ENCODE measurements around the gene CENPS. TPM values are rescaled to one million over a fixed set of nuclear protein-coding genes. Genes with fewer than 3 reads are reported as not detected.
A peak's percentile ranks its signal among the peaks of the same experiment; 100 is the strongest.

Gene CENPS
- total RNA-seq, 1 donor from 2014 or later = 2.6 TPM

- no peaks in the 10 kb centered on the region for H3K9me3 ChIP-seq (ENCODE audit: control insufficient read depth in 3 of 3, low read length in 3 of 3)
- H3K36me3 ChIP-seq (ENCODE audit: control insufficient read depth in 3 of 3, insufficient read depth in 3 of 3, low read length in 3 of 3) = no peaks in the 10 kb centered on the region
- H3K9ac ChIP-seq (ENCODE audit: low read depth in 1 of 3, low read length in 3 of 3) = no peak overlapping the region
- H3K27me3 ChIP-seq (ENCODE audit: control insufficient read depth in 3 of 3, insufficient read depth in 3 of 3, low read length in 3 of 3) = no peaks in the 10 kb centered on the region
- no peak overlapping the region for H3K27ac ChIP-seq (ENCODE audit: low read depth, low read length)
- peaks cover 14 to 16% (median 16%) of the 10 kb centered on the region in 3 donors for H3K4me1 ChIP-seq (ENCODE audit: control insufficient read depth in 3 of 3, insufficient read depth in 3 of 3, low read length in 3 of 3)
- H3K4me3 ChIP-seq (ENCODE audit: low read length in 3 of 3) = no peak overlapping the region
These were observed 33.4 kb upstream of the CENPS start for GRCh38 chr1:10396870-10397269.

DNA sequence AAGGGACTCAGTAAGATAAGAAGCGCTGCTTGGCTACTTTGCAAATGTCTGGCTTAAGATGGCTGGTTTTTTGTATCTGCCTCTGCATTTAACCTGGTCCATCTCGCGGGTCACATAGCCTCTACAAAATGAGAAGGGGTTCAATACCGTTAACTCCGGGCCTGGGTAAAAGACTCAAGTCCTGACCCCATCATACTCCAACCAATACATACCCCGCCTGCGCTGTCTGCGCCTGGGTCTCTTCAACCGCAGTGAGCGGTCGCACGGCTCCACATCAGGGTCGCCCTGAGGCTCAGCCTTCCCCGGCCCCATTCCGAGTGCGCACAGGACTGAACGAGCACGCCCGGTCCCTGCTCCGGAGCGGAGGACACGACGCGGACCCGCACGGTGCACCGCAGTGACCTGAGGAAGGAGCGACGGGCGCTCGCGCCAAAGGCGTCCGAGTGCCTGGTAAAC, 31.9 kb upstream of the CENPS start:
- Histone ChIP-seq H3K4me1 (ENCODE audit: control insufficient read depth in 3 of 3, insufficient read depth in 3 of 3, low read length in 3 of 3) (peaks cover 14 to 16% (median 16%) of the 10 kb centered on the region in 3 donors), H3K27me3 (ENCODE audit: control insufficient read depth in 3 of 3, insufficient read depth in 3 of 3, low read length in 3 of 3) (no peaks in the 10 kb centered on the region), H3K36me3 (ENCODE audit: control insufficient read depth in 3 of 3, insufficient read depth in 3 of 3, low read length in 3 of 3) (peaks cover 0 to 9% (median 3%) of the 10 kb centered on the region in 3 donors), H3K9me3 (ENCODE audit: control insufficient read depth in 3 of 3, low read length in 3 of 3) (no peaks in the 10 kb centered on the region), H3K9ac (ENCODE audit: low read depth in 1 of 3, low read length in 3 of 3) (peak overlapping the region; percentile 50 to 85 (median 75)), H3K4me3 (ENCODE audit: low read length in 3 of 3) (peak overlapping the region; percentile 82 to 99 (median 98)), H3K27ac (ENCODE audit: low read depth, low read length) (no peak overlapping the region)

DNA sequence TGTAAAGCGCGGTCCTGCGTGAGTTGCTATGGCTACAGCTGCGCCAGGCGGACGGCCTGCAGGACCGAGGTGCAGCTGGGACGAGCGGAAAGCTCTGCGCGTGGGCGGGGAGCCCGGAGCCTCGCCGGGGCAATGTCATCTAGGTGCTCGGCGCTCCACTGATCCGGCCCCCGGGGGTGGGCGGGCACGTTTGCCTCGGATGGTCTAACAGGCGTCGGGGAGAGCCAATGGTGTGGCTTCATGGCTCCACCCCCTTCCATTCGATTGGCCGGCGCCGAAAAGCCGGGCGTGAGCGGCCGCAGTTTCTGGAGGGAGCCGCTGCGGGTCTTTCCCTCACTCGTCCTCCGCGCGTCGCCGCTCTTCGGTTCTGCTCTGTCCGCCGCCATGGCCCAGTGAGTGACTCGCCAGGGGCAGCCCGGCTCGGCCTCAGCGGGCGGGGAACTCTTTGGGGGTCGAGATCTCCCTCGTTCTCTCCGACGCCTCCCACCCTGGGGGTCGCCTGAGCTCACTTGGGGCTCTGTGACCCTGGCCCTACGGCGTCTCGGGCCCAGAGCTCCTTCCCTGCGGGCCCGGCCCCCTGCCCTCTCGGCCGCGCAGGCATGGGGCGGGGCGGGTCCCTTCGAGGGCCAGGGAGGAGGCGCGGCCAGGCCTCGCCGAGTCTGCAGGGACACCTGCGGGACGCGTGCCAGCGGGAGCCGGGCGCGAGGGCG, 31.3 kb upstream of the CENPS start, which contains the start of gene PGD:
TSS of gene PGD (plus strand) at position 331 of the 710 bp plus-strand sequence. CDS start at position 385, 54 bp downstream.
- H3K27ac ChIP-seq (ENCODE audit: low read depth, low read length) = peak within 1 kb of the TSS; percentile 81
- no peaks in the 10 kb centered on the region for H3K27me3 ChIP-seq (ENCODE audit: control insufficient read depth in 3 of 3, insufficient read depth in 3 of 3, low read length in 3 of 3)
- H3K9ac ChIP-seq (ENCODE audit: low read depth in 1 of 3, low read length in 3 of 3) = peak within 1 kb of the TSS; percentile 81 to 91 (median 81)
- H3K4me1 ChIP-seq (ENCODE audit: control insufficient read depth in 3 of 3, insufficient read depth in 3 of 3, low read length in 3 of 3) = peaks cover 14 to 16% (median 16%) of the 10 kb centered on the region in 3 donors
- H3K9me3 ChIP-seq (ENCODE audit: control insufficient read depth in 3 of 3, low read length in 3 of 3) = no peaks in the 10 kb centered on the region
- peak within 1 kb of the TSS; percentile 85 to 99 (median 98) for H3K4me3 ChIP-seq (ENCODE audit: low read length in 3 of 3)
- H3K36me3 ChIP-seq (ENCODE audit: control insufficient read depth in 3 of 3, insufficient read depth in 3 of 3, low read length in 3 of 3) = peaks cover 5 to 14% (median 7%) of the 10 kb centered on the region in 3 donors

DNA sequence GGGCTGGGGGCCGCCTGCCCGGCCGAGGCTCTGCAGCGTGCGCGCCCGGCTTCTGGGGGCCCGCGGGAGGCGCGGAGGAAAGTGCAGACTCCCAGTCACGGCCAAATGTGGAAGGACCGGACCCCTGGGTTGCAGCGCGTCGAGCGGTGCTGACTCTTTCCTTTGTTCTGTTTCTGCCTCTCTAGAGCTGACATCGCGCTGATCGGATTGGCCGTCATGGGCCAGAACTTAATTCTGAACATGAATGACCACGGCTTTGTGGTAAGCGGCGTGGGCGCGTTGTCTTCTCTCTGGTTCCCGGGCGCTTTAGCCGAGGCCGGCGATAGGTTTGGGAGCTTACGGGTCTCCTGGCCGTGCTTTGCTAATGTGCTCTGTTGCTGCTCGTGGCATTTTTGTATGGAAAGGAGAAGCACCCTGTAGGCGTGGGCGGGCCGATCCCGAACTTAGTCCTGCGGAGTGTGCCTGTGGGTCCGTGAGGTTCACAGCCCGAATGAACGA, 30.7 kb upstream of the CENPS start:
- H3K27me3 ChIP-seq (ENCODE audit: control insufficient read depth in 3 of 3, insufficient read depth in 3 of 3, low read length in 3 of 3) = no peaks in the 10 kb centered on the region
- H3K4me3 ChIP-seq (ENCODE audit: low read length in 3 of 3) = peak overlapping the region; percentile 85 to 99 (median 98)
- peak overlapping the region; percentile 81 to 91 (median 81) for H3K9ac ChIP-seq (ENCODE audit: low read depth in 1 of 3, low read length in 3 of 3)
- H3K27ac ChIP-seq (ENCODE audit: low read depth, low read length) = peak overlapping the region; percentile 81
- peaks cover 14 to 16% (median 16%) of the 10 kb centered on the region in 3 donors for H3K4me1 ChIP-seq (ENCODE audit: control insufficient read depth in 3 of 3, insufficient read depth in 3 of 3, low read length in 3 of 3)
- peaks cover 11 to 20% (median 13%) of the 10 kb centered on the region in 3 donors for H3K36me3 ChIP-seq (ENCODE audit: control insufficient read depth in 3 of 3, insufficient read depth in 3 of 3, low read length in 3 of 3)
- no peaks in the 10 kb centered on the region for H3K9me3 ChIP-seq (ENCODE audit: control insufficient read depth in 3 of 3, low read length in 3 of 3)

DNA sequence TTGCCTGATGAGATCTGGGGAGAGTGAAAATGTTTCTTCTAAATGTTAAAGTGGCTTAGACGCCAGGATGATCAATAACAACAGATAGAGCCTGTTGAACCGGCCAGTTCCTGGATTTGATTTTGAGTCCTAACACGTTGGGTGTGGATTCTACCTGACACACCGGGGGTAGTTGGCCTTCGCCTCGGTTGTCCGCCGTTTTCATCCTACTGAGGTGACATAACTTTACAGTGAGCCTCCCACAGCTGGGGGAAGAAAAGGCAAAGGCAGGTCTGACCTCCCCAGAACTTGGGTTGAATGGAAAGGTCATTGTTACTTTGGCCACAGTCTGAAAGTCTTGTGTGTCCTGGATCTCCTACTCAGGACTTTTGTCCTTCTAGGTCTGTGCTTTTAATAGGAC, 30.2 kb upstream of the CENPS start:
- peaks cover 14 to 16% (median 16%) of the 10 kb centered on the region in 3 donors for H3K4me1 ChIP-seq (ENCODE audit: control insufficient read depth in 3 of 3, insufficient read depth in 3 of 3, low read length in 3 of 3)
- no peaks in the 10 kb centered on the region for H3K9me3 ChIP-seq (ENCODE audit: control insufficient read depth in 3 of 3, low read length in 3 of 3)
- H3K27ac ChIP-seq (ENCODE audit: low read depth, low read length) = no peak overlapping the region
- no peaks in the 10 kb centered on the region for H3K27me3 ChIP-seq (ENCODE audit: control insufficient read depth in 3 of 3, insufficient read depth in 3 of 3, low read length in 3 of 3)
- H3K36me3 ChIP-seq (ENCODE audit: control insufficient read depth in 3 of 3, insufficient read depth in 3 of 3, low read length in 3 of 3) = peaks cover 14 to 24% (median 18%) of the 10 kb centered on the region in 3 donors
- H3K4me3 ChIP-seq (ENCODE audit: low read length in 3 of 3) = peak overlapping the region; percentile 85 to 99 (median 98)
- H3K9ac ChIP-seq (ENCODE audit: low read depth in 1 of 3, low read length in 3 of 3) = peak overlapping the region; percentile 81 to 91 (median 81)

DNA sequence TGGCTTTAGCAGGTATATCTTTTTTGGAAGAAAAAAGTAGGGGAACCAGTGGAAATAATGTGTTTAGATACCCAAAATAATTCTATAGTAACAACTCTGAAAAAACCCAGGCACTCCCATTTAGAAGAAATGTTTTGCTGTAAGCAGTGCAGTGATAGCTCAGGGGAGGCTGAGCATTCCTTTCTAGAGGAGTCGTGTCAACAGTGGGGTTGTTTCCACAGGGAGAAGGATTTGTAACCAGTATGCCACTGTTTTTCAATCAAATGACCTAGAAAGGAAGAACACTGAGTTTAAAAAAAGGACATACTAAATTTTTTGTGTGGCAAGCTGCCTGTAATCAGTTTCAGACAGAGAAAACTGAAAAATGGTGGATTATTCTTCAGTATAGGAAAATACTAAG, 29.0 kb upstream of the CENPS start:
- H3K27me3 ChIP-seq (ENCODE audit: control insufficient read depth in 3 of 3, insufficient read depth in 3 of 3, low read length in 3 of 3) = no peaks in the 10 kb centered on the region
- peaks cover 15 to 33% (median 20%) of the 10 kb centered on the region in 3 donors for H3K36me3 ChIP-seq (ENCODE audit: control insufficient read depth in 3 of 3, insufficient read depth in 3 of 3, low read length in 3 of 3)
- H3K27ac ChIP-seq (ENCODE audit: low read depth, low read length) = no peak overlapping the region
- H3K9me3 ChIP-seq (ENCODE audit: control insufficient read depth in 3 of 3, low read length in 3 of 3) = no peaks in the 10 kb centered on the region
- peak overlapping the region in 1 of 3 donors; percentile 23 for H3K9ac ChIP-seq (ENCODE audit: low read depth in 1 of 3, low read length in 3 of 3)
- H3K4me3 ChIP-seq (ENCODE audit: low read length in 3 of 3) = no peak overlapping the region
- peaks cover 14 to 16% (median 16%) of the 10 kb centered on the region in 3 donors for H3K4me1 ChIP-seq (ENCODE audit: control insufficient read depth in 3 of 3, insufficient read depth in 3 of 3, low read length in 3 of 3)

- no peaks in the 10 kb centered on the region for H3K9me3 ChIP-seq (ENCODE audit: control insufficient read depth in 3 of 3, low read length in 3 of 3)
- no peak overlapping the region for H3K4me3 ChIP-seq (ENCODE audit: low read length in 3 of 3)
- peaks cover 14 to 16% (median 16%) of the 10 kb centered on the region in 3 donors for H3K4me1 ChIP-seq (ENCODE audit: control insufficient read depth in 3 of 3, insufficient read depth in 3 of 3, low read length in 3 of 3)
- H3K27me3 ChIP-seq (ENCODE audit: control insufficient read depth in 3 of 3, insufficient read depth in 3 of 3, low read length in 3 of 3) = no peaks in the 10 kb centered on the region
- peaks cover 29 to 47% (median 30%) of the 10 kb centered on the region in 3 donors for H3K36me3 ChIP-seq (ENCODE audit: control insufficient read depth in 3 of 3, insufficient read depth in 3 of 3, low read length in 3 of 3)
- no peak overlapping the region for H3K9ac ChIP-seq (ENCODE audit: low read depth in 1 of 3, low read length in 3 of 3)
- H3K27ac ChIP-seq (ENCODE audit: low read depth, low read length) = no peak overlapping the region
These were observed 27.4 kb upstream of the CENPS start for GRCh38 chr1:10402729-10403274.

- Histone ChIP-seq H3K4me1 (ENCODE audit: control insufficient read depth in 3 of 3, insufficient read depth in 3 of 3, low read length in 3 of 3) (no peaks in the 10 kb centered on the region), H3K4me3 (ENCODE audit: low read length in 3 of 3) (no peak overlapping the region), H3K36me3 (ENCODE audit: control insufficient read depth in 3 of 3, insufficient read depth in 3 of 3, low read length in 3 of 3) (peaks cover 54 to 83% (median 72%) of the 10 kb centered on the region in 3 donors)
These were observed 23.0 kb upstream of the CENPS start for GRCh38 chr1:10407201-10407600.

DNA sequence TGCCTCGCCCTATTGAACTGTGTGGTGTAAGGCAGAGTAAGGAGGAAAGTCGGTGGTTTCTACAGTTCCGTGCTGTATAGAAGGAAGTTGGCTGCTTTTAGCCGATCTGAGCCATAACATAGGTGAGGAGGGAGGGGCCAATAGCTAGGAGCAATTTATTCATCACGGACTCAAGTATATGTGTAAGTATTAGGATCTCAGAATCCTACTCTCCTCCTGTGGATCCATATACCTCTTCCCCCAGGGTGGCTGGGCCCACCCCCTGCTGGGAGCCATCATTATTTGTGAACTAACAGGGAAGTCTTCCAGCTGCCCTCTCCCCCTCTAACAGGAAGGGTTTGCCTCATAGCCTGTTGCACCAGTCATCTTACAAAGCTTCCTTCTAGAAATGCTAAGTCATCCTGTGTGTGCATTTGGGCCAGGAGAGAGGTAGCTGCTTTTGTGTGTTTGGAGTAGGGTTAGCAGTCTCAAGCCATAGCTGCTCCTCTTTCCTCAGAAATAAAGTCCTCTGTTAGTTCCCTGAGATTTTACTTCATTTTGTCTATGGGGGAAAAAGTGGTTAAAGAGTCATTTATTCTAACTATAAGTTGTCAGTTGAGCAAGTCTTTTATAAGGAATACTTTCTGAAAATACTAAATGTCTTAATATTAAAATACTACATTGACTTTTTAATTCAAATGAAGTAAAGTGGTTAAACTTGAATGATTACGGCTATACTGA, 14.9 kb upstream of the CENPS start:
- Histone ChIP-seq H3K27me3 (ENCODE audit: control insufficient read depth in 3 of 3, insufficient read depth in 3 of 3, low read length in 3 of 3) (no peaks in the 10 kb centered on the region), H3K9ac (ENCODE audit: low read depth in 1 of 3, low read length in 3 of 3) (no peak overlapping the region), H3K36me3 (ENCODE audit: control insufficient read depth in 3 of 3, insufficient read depth in 3 of 3, low read length in 3 of 3) (peaks cover 48 to 63% (median 63%) of the 10 kb centered on the region in 3 donors), H3K4me3 (ENCODE audit: low read length in 3 of 3) (no peak overlapping the region), H3K27ac (ENCODE audit: low read depth, low read length) (no peak overlapping the region), H3K4me1 (ENCODE audit: control insufficient read depth in 3 of 3, insufficient read depth in 3 of 3, low read length in 3 of 3) (no peaks in the 10 kb centered on the region), H3K9me3 (ENCODE audit: control insufficient read depth in 3 of 3, low read length in 3 of 3) (no peaks in the 10 kb centered on the region)

More at GRCh38 chr1:10407201-10407600, 23.0 kb upstream of the CENPS start:
- H3K27me3 ChIP-seq (ENCODE audit: control insufficient read depth in 3 of 3, insufficient read depth in 3 of 3, low read length in 3 of 3) = no peaks in the 10 kb centered on the region
- no peak overlapping the region for H3K9ac ChIP-seq (ENCODE audit: low read depth in 1 of 3, low read length in 3 of 3)
- no peaks in the 10 kb centered on the region for H3K9me3 ChIP-seq (ENCODE audit: control insufficient read depth in 3 of 3, low read length in 3 of 3)
- no peak overlapping the region for H3K27ac ChIP-seq (ENCODE audit: low read depth, low read length)
